HTR-8/SVneo (cell line): ENCODE results near the gene ESPNL.

Experiments
- DNase-seq: peaks from one replicate; pipeline ENCODE4 v3.0.0; 2011; ENCODE audit warnings: low spot score, mixed read lengths; ENCODE audit not compliant: insufficient read length
- FAIRE-seq: peaks from 2 replicates; lab custom pipeline; 2011; peaks lifted over from hg19 to GRCh38; lab: Jason Lieb, UNC

Gene ESPNL

GRCh38 chr2:238126775-238127164 is 26.6 kb downstream of the ESPNL start:
- FAIRE-seq = peak; percentile 99
- no peak for DNase-seq

GRCh38 chr2:238127165-238128060 is 27.3 kb downstream of the ESPNL start:
- FAIRE-seq = no peak
- no peak for DNase-seq

- FAIRE-seq (no peak), DNase-seq (no peak)
Observed at GRCh38 chr2:238128061-238128440, 27.9 kb downstream of the ESPNL start.

GRCh38 chr2:238128534-238129001 is 28.4 kb downstream of the ESPNL start:
- FAIRE-seq (no peak), DNase-seq (no peak)

GRCh38 chr2:238129166-238130010 is 29.2 kb downstream of the ESPNL start:
- DNase-seq (no peak), FAIRE-seq (no peak)

DNA sequence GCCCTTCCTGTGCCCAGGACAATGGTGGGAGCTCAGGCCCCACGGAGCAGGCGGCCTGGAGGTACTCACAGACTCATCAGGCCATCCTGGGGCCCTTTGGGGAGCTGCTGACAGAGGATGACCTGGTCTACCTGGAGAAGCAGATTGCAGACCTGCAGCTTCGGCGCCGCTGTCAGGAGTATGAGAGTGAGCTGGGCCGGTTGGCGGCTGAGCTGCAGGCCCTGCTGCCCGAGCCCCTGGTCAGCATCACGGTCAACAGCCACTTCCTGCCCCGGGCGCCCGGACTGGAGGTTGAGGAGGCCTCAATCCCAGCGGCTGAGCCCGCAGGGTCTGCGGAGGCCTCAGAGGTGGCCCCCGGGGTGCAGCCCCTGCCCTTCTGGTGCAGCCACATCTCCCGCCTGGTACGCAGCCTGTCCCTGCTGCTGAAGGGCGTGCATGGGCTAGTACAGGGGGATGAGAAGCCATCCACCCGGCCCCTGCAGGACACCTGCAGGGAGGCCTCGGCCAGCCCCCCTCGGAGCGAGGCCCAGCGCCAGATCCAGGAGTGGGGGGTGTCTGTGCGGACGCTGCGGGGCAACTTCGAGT is 30.1 kb downstream of the ESPNL start:
- DNase-seq = no peak
- no peak for FAIRE-seq

- DNase-seq (no peak), FAIRE-seq (no peak)
Observed at GRCh38 chr2:238130696-238131628, 30.8 kb downstream of the ESPNL start.

GRCh38 chr2:238131761-238132462 is 31.8 kb downstream of the ESPNL start:
- DNase-seq (no peak), FAIRE-seq (no peak)

GRCh38 chr2:238132463-238133450 is 32.6 kb downstream of the ESPNL start:
- no peak for FAIRE-seq
- no peak for DNase-seq

GRCh38 chr2:238133499-238134392 is 33.6 kb downstream of the ESPNL start:
- DNase-seq (no peak), FAIRE-seq (no peak)

DNA sequence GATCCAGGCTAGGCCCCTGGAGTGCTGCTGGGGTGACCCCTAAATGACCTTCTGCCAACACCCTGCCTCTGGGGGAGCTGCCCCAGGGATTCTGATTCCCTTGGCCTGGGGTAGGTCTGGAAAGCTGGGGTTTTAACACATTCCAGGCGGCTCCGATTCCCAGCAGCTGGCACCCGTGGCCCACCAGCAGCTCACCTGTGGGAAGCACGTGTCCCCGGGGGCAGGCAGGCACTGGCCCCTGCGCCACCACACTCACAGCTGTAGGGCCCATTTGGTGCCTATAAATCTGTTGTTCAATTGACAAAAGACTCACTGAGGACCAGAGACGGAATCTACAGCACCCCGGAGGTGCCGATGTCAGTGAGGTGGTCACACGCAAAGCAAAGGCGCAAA is 34.2 kb downstream of the ESPNL start:
- no peak for FAIRE-seq
- no peak for DNase-seq

GRCh38 chr2:238135601-238136150 is 35.5 kb downstream of the ESPNL start:
- FAIRE-seq = no peak

GRCh38 chr2:238136820-238137537 is 36.8 kb downstream of the ESPNL start:
- DNase-seq = no peak
- peak; percentile 86 for FAIRE-seq

More at GRCh38 chr2:238135601-238136150, 35.5 kb downstream of the ESPNL start:
- DNase-seq = no peak

GRCh38 chr2:238137885-238138284 is 37.7 kb downstream of the ESPNL start:
- DNase-seq (no peak), FAIRE-seq (no peak)

- FAIRE-seq (no peak), DNase-seq (no peak)
Observed at GRCh38 chr2:238138331-238139195, 38.4 kb downstream of the ESPNL start, which contains the start of gene KLHL30. Gene KLHL30 (plus strand): TSS chr2:238138668. CDS start chr2:238140755, 2,087 bp downstream.
